ENCODE measurements around the gene SPART. TPM values are rescaled to one million over a fixed set of nuclear protein-coding genes. Genes with fewer than 3 reads are reported as not detected.
A peak's percentile ranks its signal among the peaks of the same experiment; 100 is the strongest.
"Not testable (repeated sequence)": the region's sequence is repeated elsewhere in the genome, so short reads cannot be mapped to it uniquely, and the experiment has no call there.

Gene SPART
- polyA plus RNA-seq, 3 donors, result 7.6 to 52.0 (median 33.5) TPM

DNA sequence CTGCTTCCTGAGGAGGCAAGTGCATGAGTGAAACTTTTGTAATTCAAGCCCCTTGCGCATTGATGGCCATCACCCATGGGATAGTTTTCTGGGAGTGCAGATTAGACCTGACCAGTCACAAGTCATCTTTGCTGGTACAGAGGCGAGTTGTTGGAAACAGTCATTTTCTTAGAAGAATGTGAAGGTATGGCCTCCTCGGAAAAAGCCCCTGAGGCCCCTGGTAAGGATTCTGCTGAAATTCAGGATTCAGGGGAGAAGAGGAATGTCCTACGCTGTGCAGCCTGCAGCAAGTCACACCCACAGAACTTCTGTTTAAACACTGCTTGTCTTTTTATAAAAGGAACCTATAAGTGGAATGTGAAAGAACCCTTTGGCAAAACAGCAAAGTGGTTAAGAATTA is 11.0 kb upstream of the SPART start:
- no peak overlapping the region for H3K27ac ChIP-seq (ENCODE audit: low read depth, low read length)
- WGBS, 3 donors, result 76 to 80% (median 80%) methylated on average over 4 of the region's 4 CpGs

DNA sequence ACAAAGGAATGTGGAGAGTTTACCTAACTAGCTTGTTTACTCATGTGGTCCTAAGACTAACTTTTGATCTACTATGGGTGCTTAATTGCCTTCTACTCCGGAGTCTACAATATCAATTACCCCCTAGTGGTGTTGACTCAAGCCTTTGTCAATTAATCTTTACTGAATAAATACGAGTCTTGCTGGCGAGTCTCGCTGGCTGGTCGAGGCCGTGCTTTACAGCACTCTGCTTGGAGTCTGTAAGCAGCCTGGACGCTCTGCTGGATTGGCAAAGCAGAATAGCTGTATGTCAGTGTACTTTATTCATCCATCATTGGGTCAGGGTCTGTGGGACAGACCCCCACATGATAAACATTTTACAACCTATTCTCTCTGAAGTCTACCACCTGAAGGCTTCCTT is 9.9 kb upstream of the SPART start:
- WGBS, 3 donors, result 58 to 93% (median 87%) methylated on average over 7 of the region's 7 CpGs
- no peak overlapping the region for H3K27ac ChIP-seq (ENCODE audit: low read depth, low read length)

DNA sequence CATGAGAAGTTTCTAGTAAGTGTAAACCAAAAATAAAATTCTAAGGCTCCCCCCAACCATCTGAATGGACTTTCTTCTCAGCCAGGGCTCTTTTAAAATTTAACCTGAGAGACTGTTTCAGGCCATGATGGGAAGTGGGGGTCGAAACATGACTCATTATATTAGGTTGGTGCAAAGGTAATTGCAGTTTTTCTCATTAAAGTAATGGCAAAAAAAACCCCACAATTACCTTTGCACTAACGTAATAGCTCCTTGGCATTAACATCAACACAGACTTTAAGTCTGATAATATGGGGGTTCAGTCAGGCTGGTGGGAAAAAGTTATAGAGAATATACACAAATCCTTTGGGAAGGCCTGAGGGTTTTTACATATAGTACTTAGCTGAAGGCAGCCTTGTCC is 9.4 kb upstream of the SPART start:
- no peak overlapping the region for H3K27ac ChIP-seq (ENCODE audit: low read depth, low read length)
- 84 to 90% (median 87%) methylated on average over 2 of the region's 2 CpGs for WGBS, 3 donors

DNA sequence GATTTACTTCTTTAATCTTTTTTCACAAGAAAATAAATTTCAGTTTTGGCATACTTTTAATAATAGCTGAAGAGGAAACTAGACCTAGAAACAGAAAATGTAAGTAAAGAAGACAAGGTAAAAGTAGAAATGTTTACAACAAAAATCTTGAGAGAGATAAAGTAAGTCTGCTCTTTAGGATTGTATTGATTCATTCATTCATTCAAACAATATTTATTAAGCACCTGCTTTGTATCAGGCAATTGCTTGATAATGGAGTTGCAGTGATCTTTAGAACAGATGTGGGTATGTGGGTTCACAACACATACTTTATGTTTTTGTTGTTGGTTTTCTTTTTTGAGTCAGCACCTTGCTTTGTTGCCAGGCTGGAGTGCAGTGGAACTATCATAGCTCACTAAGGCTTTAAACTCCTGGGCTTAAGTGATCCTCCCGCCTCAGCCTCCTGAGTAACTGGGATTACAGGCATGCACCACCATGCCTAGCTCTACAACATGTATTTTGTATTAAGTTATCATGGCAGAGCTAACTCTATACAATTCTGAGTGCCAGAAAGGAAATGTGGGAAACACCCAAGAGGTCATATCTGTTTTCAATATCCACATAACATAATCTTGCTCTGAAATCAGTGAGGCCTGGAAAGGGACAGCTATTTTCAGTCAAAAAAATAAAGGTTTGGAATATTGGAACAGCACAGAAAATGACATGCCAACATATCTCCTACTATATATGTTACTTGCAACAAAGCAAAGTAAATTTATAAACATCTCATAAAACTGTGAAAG is 8.8 kb upstream of the SPART start:
- H3K27ac ChIP-seq (ENCODE audit: low read depth, low read length), result no peak overlapping the region
- 89 to 97% (median 97%) methylated on average over 1 of the region's 1 CpG for WGBS, 3 donors

DNA sequence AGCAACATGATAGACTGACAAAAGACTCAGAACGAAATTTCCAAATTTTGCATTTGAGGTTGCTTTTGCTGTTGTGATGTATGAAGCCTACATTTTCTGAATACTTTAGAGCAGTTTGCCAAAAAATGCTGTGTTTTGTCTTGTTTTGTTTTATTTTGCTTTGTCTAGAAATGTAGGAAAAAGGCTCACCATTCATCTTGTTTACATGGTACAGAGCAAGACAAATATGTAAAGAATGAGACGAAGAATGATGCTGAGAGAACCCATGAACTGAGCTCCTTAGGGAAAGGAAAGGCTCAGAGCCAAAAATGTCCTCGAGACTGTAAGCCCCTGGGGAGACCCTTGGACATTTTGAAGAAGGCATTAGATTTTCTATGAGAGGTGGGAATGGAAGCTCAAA is 6.8 kb upstream of the SPART start:
- 66 to 79% (median 69%) methylated on average over 3 of the region's 3 CpGs for WGBS, 3 donors
- H3K27ac ChIP-seq (ENCODE audit: low read depth, low read length), result no peak overlapping the region

DNA sequence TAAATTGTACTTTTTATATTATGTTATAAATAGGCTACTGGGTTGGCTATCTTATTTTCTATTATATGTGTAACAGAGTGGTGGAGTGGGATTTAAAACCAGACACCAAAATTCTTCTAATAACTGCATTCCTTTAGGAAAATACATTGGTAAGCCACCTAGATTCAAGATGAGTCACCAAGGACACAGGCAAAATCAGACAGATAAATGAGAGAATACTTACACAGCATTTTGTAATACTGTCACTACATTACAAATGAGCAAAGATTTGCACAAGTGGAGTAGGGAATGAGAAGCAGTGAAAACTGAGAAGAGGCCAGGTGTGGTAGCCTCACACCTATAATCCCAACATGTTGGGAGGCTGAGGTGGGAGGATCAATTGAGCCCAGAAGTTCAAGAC is 6.2 kb upstream of the SPART start:
- H3K27ac ChIP-seq (ENCODE audit: low read depth, low read length), result no peak overlapping the region

DNA sequence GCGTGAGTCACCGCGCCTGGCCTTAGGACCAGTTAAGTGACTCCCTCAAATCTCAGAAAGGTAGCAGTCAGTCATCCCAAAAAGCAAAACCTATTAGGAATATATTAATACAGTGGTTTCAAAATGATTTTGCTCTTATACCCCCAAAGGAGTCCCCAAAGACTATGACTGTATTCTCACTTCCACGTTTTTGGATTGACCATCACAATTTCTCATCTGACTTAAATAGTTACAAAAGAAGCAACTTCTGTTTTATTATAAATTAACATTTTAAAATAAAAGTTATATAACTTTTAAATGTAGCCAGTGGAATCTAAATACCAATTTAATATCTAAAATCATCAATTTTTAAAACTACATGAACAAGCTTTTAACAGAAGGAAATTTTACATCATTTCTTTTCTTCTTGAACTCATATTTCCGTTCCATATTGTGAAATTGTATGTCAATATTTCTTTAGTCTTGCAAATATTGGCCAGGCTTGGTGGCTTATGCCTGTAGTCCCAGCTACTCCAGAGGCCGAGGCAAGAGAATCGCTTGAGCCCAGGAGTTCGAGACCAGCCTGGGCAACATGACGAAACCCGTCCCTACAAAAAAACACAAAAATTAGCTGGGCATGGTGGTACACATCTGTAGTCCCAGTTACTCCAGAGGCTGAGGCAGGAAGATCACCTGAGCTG is 1.5 kb upstream of the SPART start:
- 69 to 89% (median 73%) methylated on average over 10 of the region's 10 CpGs for WGBS, 3 donors
- H3K27ac ChIP-seq (ENCODE audit: low read depth, low read length), result no peak overlapping the region

DNA sequence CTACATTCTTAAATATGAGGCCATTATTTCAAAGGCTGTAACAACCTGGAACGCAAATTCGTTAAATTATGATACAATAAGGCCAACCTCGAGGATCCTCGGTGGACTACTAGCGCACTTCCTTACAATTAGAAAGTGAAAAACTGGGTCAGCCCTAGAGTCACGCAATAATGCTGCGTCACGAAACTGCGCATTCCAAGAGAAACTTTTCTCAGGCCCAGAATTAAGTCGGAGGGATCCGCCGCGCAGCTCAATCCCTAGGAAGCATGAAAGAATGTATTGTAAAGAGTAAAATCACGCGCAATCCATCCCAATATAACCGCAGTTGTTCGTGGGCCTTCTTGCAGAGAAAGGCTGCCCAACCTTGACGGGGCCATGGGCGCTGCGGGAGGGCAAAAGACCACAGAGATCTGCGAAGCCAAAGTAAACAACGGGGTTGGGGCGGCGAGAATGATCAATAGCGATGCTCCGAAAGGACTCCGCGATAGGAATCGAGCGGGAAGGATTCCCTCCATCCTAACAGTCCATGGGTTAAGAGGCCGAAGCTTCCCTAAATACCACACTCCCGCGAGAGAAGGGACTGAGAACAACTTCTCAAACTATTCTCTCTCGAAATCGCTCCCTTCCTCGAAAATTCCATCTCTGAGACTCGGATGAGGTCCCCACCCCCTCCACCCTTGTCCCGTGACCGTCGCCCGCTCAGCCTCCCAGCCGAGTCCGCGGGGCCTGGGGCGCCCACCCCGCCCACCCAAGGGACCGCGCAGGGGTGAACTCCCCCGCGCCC is 564 bp downstream of the SPART start:
- 1 to 4% (median 1%) methylated on average over 48 to 50 of the region's 50 CpGs for WGBS, 3 donors
- H3K27ac ChIP-seq (ENCODE audit: low read depth, low read length), result peak overlapping the region; percentile 97

DNA sequence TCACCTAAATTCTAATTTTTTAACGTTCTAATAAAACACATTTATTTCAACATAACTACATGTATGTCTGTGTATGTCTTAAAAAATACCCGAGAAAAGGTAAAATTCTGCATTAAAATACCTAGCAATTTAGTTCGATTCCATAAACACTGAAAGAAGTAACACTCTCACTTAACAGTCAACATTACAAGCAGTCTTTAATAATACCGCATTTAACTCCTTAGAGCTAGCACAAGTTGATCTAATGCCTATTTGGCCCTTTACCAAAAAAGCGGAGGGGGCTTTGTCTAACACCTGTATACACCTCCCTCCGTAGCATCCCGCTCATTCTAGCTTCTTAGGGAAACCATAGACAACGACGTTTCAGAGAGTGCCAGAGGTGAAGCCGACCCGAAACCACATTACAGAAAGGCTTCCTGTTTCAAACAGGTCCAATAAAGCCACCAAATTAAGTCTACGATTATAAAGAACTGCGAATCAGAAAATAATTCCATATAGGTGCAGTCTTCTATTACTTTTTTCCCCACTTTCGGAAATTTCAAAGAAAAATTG is 1.2 kb downstream of the SPART start:
- H3K27ac ChIP-seq (ENCODE audit: low read depth, low read length), result no peak overlapping the region
- 6 to 39% (median 9%) methylated on average over 14 of the region's 14 CpGs for whole genome bisulfite sequencing, 3 donors

DNA sequence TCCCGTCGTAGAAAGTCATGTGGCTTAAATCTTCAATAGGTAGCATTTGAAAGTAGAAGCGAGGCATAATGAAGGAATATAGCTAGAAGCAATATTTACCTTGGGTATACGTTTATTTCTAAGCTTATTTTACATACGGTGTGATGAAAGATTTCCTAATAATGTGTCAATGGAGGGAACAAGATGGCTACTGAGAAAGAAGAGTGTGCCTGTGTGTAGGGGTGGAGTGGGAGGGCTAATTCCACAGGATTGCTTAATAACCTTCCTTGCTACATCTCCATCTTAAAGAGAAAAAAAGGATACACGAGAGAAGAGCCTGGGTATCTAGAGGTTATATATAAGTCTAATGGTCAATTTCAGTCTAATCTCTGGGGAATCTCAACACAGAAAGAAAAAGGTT is 2.0 kb downstream of the SPART start:
- 57 to 80% (median 64%) methylated on average over 6 of the region's 6 CpGs for WGBS, 3 donors
- no peak overlapping the region for H3K27ac ChIP-seq (ENCODE audit: low read depth, low read length)

DNA sequence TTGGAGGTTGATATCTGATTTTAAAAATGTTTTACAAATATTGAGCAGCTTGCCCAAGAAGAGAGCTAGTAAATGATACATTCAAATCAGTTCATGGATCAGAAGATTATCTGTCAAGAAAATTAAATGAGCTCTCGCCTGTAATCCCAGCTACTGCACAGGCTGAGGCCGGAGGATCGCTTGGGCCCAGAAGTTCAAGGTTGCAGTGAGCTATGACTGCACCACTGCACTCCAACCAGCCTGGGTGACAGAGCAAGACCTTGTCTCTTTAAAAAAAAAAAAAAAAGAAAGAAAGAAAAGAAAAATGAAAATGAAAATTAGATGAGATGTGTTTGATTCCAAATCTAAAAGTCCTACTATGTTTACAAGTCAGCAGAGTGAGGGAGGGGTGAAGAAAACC is 2.4 kb downstream of the SPART start:
- 74 to 93% (median 88%) methylated on average over 3 of the region's 3 CpGs for WGBS, 3 donors
- no peak overlapping the region for H3K27ac ChIP-seq (ENCODE audit: low read depth, low read length)

DNA sequence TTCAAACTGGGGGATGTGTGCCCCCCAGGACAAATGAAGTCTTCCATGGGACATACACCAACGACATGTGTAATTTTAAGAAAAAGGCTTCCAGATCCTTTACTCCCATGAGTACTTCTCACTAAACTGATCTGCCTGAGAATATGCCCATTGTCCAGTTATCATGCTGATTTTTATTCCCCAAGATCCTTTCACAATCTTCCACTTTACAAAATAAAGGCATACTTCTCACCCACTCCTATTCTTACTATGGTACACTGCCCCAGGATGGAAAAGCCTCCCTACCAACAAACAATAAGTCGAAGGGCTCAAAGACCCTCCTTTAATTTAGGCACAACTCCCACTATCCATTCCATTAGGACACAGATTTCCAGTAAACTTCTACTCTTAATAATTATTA is 3.5 kb downstream of the SPART start:
- 81 to 89% (median 87%) methylated on average over 2 of the region's 2 CpGs for WGBS, 3 donors
- H3K27ac ChIP-seq (ENCODE audit: low read depth, low read length), result no peak overlapping the region

DNA sequence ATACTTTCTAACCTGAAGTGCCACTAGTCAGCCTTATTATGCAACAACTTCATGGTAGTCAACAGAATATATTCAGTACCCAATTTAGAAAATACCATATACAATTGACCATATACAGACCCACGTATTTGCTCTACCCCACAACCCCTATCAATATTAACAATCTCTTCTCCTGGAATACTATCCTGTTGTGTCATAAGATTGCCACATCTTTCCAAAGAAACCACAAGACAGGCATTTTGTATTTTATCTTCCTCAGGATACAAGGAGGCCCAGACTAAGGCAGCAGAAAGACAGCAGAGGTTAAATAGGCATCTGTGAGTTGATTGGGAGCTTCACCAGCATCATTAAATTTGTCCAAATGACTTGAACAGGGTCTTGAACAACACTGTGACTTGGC is 4.5 kb downstream of the SPART start:
- no peak overlapping the region for H3K27ac ChIP-seq (ENCODE audit: low read depth, low read length)
- WGBS, 3 donors, result 60 to 76% (median 69%) methylated on average over 1 of the region's 1 CpG

DNA sequence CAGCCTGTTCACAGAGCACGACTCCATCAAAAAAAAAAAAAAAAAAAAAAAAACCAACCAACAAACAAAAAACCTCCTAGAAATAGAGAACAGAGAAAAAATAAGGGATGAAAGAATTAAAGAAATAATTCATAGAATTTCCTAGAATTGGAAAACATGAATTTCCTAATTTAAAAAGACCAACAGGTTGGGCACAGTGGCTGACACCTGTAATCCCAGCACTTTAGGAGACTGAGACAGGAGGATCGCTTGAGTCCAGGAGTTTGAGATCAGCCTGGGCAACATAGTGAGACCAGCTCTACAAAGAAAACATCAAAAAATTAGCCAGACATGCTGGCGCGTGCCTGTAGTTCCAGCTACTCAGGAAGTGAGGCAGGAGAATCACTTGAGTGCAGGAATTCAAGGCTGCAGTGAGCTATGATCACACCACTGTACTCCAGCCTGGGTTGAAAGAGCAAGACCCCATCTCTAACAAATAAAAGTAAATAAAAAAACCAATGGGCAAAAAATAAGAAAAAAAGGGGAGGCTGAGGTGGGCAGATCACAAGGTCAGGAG is 6.5 kb downstream of the SPART start:
- WGBS, 3 donors, result 87 to 94% (median 93%) methylated on average over 4 of the region's 4 CpGs
- H3K27ac ChIP-seq (ENCODE audit: low read depth, low read length), result no peak overlapping the region

DNA sequence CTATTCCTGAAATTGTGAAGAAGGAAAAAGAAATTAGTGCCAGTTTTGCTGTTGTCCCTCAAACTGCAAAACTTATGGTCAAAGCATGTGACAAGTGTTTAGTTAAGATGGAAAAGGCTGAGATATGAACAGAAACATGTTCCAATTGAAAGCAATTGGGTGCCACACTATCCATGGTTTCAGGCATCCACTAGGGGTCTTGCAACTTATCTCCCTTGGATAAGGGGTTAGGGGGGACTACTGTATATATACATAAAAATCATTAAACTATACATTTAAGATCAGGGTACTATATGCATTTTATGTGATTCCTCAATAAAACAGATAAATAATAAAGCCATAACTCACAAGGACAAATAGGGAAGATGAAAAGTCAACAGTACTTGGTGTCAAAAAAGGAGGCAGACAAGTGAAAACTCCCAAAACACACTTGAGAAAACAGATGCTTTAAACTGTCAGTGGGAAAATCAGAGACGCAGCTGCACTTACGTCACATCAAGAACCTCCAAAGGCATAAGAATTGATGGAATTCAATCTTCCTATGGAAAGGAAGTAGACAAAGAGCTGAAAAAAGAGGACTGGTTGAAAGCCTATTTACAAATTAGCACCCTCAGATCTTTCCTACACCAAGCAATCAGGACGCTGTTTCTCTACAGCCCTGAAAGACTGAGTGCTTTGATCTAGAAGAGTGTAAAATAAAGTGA is 8.1 kb downstream of the SPART start:
- 79 to 87% (median 82%) methylated on average over 3 of the region's 3 CpGs for WGBS, 3 donors
- no peak overlapping the region for H3K27ac ChIP-seq (ENCODE audit: low read depth, low read length)

DNA sequence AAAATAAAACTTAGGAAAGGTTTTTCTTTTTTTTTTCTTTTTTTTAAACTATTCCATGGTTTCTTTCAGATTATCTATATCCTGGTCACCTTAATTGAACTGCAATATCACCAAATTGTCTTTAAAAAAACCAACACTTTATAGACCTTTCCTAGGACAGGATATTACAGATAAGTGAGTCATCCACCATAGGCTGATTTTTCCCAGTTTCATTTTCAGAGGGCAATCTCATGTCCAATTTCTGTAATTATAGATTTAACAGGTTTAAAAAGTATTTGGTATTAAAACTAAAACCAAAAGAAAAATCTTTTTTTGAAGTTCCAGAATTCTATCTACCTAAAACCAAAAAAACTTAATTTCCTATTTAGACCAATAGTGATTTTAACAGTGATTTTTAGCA is 13.2 kb downstream of the SPART start:
- H3K27ac ChIP-seq (ENCODE audit: low read depth, low read length), result no peak overlapping the region

DNA sequence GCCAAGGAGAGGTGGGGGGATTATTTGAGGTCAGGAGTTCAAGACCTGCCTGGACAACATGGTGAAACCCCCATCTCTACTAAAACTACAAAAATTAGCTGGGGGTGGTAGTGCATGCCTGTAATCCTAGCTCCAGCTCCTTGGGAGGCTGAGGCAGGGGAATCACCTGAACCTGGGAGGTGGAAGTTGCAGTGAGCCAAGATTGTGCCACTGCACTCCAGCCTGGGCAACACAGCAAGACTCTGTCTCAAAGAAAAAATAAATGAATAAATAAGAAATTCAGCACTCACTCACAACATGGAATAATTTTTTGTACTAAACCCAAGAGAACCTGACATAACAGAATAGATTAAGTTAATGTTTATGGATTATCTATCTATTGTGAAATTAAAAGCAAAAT is 13.9 kb downstream of the SPART start:
- H3K27ac ChIP-seq (ENCODE audit: low read depth, low read length), result not testable (repeated sequence)

DNA sequence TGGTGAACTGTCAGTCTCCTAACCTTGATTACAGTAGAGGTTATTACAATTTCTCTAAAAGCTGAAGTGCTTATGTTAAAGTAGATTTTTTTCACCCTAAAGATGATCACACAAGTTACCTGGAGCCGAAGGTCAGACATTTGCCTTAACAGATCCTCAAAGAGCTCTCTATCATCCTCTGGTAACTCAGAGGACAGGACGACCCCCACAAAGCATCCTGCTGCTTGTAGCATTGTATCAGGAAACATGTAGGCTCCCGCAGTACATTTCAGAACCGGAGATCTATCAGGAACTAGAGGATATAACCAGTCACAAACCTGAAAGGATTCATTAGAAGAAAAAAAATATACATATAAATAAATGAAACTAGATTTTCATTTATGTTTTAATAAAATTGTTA is 14.9 kb downstream of the SPART start:
- H3K27ac ChIP-seq (ENCODE audit: low read depth, low read length), result no peak overlapping the region
- 80 to 86% (median 84%) methylated on average over 4 of the region's 4 CpGs for WGBS, 3 donors

Data from adipose tissue (tissue), 3 donors.